Upper lobe of left lung (tissue), 6 donors: ENCODE results near the gene CDC34. TPM values are rescaled to one million over a fixed set of nuclear protein-coding genes. Genes with fewer than 3 reads are reported as not detected.

Experiments used
- ATAC-seq, 2 donors: fragments of 200-7000 bp; cut with Tn5 transposase; one replicate each; pipeline ENCODE4 v1.9.1; 2022; ENCODE audit warnings: mild to moderate bottlenecking in 2 of 2, moderate library complexity in 2 of 2; ENCODE audit not compliant: low FRiP score in 2 of 2
- DNase-seq, 2 donors: peaks; one replicate each; pipeline ENCODE4 v3.0.0-alpha.2; 2019 to 2020
- H3K27ac ChIP-seq, 4 donors: fragments of 200-600 bp; sonication (generic); one replicate each; pipeline ENCODE4 v1.5.1; 2016 to 2019
- H3K27me3 ChIP-seq, 4 donors: fragments of 200-600 bp; sonication (generic); one replicate each; pipeline ENCODE4 v1.5.1; 2017 to 2019
- H3K36me3 ChIP-seq, 4 donors: fragments of 200-600 bp; sonication (generic); one replicate each; pipeline ENCODE4 v1.5.1; 2016 to 2019
- H3K4me1 ChIP-seq, 4 donors: fragments of 200-600 bp; sonication (generic); one replicate each; pipeline ENCODE4 v1.5.1; 2018 to 2019
- H3K4me3 ChIP-seq, 4 donors: fragments of 200-600 bp; sonication (generic); one replicate each; pipeline ENCODE4 v1.5.1; 2017 to 2019; ENCODE audit warnings: mild to moderate bottlenecking in 2 of 4, moderate library complexity in 1 of 4
- H3K9me3 ChIP-seq, 4 donors: fragments of 200-600 bp; sonication (generic); one replicate each; pipeline ENCODE4 v1.5.1; 2018 to 2019
- CTCF ChIP-seq, 6 experiments: fragments of 450-650 bp in 4 of 6; fragments of 200-600 bp in 2 of 6; sonication (generic) in 2 of 6; IDR thresholded peaks; one replicate each; pipeline ENCODE4 v1.5.1; 2016 to 2019; ENCODE audit warnings: antibody characterized with exemption in 6 of 6
- EP300 ChIP-seq, 4 donors: sonication (generic); formaldehyde crosslinking; IDR thresholded peaks; one replicate each; pipeline ENCODE4 v1.5.1; 2017; ENCODE audit warnings: antibody characterized with exemption in 4 of 4, control low read depth in 2 of 4
- POLR2A ChIP-seq, 4 donors: fragments of 450-650 bp; IDR thresholded peaks; one replicate each; pipeline ENCODE4 v1.5.1; 2016 to 2017; ENCODE audit warnings: antibody characterized with exemption in 4 of 4, mild to moderate bottlenecking in 2 of 4
- POLR2AphosphoS5 ChIP-seq, 2 donors: sonication (generic); formaldehyde crosslinking; IDR thresholded peaks; one replicate each; pipeline ENCODE4 v1.5.1; 2017; ENCODE audit warnings: antibody characterized with exemption in 2 of 2
- WGBS, 2 donors: methylation state at CpG; one replicate each; pipeline ENCODE4 v1.1.5; 2017 to 2018; 5-methylcytosine and 5-hydroxymethylcytosine counted together
- total RNA-seq, 6 donors: library from RNA; depleted of rRNA in 4 of 6; stranded (reverse); fragments of >200 nt in 4 of 6; gene quantifications; one replicate each; pipeline versions ENCODE4 v1.1.0 to v1.2.1, GENCODE V29; 2016 to 2021
- donor health status: DM: no; HTN: no; CAD: no; lungs with moderate emphysema.
- donor health status: DM: no; HTN: yes; CAD: no; lungs with severe emphysema.

The CDC34 gene
- total RNA-seq, 6 donors from 2014 or later, result 42.7 to 140 (median 52.4) TPM

GRCh38 chr19:591099-591958 lies 59.8 kb downstream of the CDC34 start:
- ATAC-seq (peak in 1 of 2 donors; percentile 53), DNase-seq (peak in 1 of 2 donors; percentile 89)
- 37 to 62% methylated on average over 13 to 63 of the region's 75 CpGs for WGBS, 2 donors

More at GRCh38 chr19:591099-591958, 59.8 kb downstream of the CDC34 start:
- Histone ChIP-seq H3K9me3 (no peaks in the 10 kb centered on the region), H3K27me3 (peaks cover 3 to 49% (median 32%) of the 10 kb centered on the region in 4 donors), H3K4me3 (no peak overlapping the region), H3K27ac (no peak overlapping the region), H3K4me1 (peaks cover 10 to 34% (median 20%) of the 10 kb centered on the region in 4 donors), H3K36me3 (no peaks in the 10 kb centered on the region)
- TF ChIP-seq POLR2A (IDR thresholded peaks at IDR 0.05), result no peak
- TF ChIP-seq CTCF (IDR thresholded peaks at IDR 0.05), result no peak
- TF ChIP-seq EP300 (IDR thresholded peaks at IDR 0.05), result no peak
- TF ChIP-seq POLR2AphosphoS5 (IDR thresholded peaks at IDR 0.05), result no peak

Other genes starting within 250 kb of the CDC34 start
- gene PLPP2, start 240.4 kb upstream of the CDC34 start, total RNA-seq, result 10 to 100 TPM in 4 of 6 donors, 1 to 10 TPM in 2; 7.1 to 50.1 (median 16.7) TPM
- gene MIER2, start 187.0 kb upstream of the CDC34 start, total RNA-seq, result 10 to 100 TPM; 16.4 to 64.8 (median 31.7) TPM
- gene C2CD4C, start 122.6 kb upstream of the CDC34 start, total RNA-seq, result 1 to 10 TPM in 4 of 6 donors, under 1 TPM in 2; 0.76 to 2.1 (median 1.6) TPM
- 100 to 1,000 TPM in 1 of 6 donors, 10 to 100 TPM in 5; 10.5 to 104 (median 22.5) TPM for gene SHC2, start 70.7 kb upstream of the CDC34 start, total RNA-seq
- 1 to 10 TPM in 2 of 6 donors, under 1 TPM in 2, not detected in 2; 0.63 to 3.1 (median 1.1) TPM for gene MADCAM1, start 35.3 kb upstream of the CDC34 start, total RNA-seq
- 10 to 100 TPM; 30.9 to 67.1 (median 40.1) TPM for gene TPGS1, start 24.3 kb upstream of the CDC34 start, total RNA-seq
- 1 to 10 TPM in 4 of 6 donors, not detected in 2; 2.3 to 6.1 (median 3.8) TPM for gene GZMM, start 12.3 kb downstream of the CDC34 start, total RNA-seq
- 100 to 1,000 TPM; 222 to 429 (median 387) TPM for gene BSG, start 40.8 kb downstream of the CDC34 start, total RNA-seq
- gene HCN2, start 58.1 kb downstream of the CDC34 start, total RNA-seq, result under 1 TPM in 3 of 6 donors, not detected in 3; 0.46 to 0.47 (median 0.46) TPM
- gene POLRMT, start 101.8 kb downstream of the CDC34 start, total RNA-seq, result 10 to 100 TPM; 26.7 to 86.5 (median 50.9) TPM
- 1 to 10 TPM in 3 of 6 donors, under 1 TPM in 2, not detected in 1; 0.40 to 6.3 (median 1.2) TPM for gene FGF22, start 108.1 kb downstream of the CDC34 start, total RNA-seq
- gene RNF126, start 131.5 kb downstream of the CDC34 start, total RNA-seq, result 100 to 1,000 TPM in 1 of 6 donors, 10 to 100 TPM in 5; 36.7 to 106 (median 66.3) TPM
- 100 to 1,000 TPM; 109 to 335 (median 197) TPM for gene FSTL3, start 144.6 kb downstream of the CDC34 start, total RNA-seq
- under 1 TPM in 2 of 6 donors, not detected in 4; 0.37 to 0.46 TPM for gene PRSS57, start 163.7 kb downstream of the CDC34 start, total RNA-seq
- 10 to 100 TPM; 12.5 to 65.6 (median 37.4) TPM for gene PALM, start 177.2 kb downstream of the CDC34 start, total RNA-seq
- gene MISP, start 219.4 kb downstream of the CDC34 start, total RNA-seq, result 10 to 100 TPM; 22.5 to 51.5 (median 37.5) TPM